GM23338 (cell line): ENCODE measurements around the gene TRAM2. TPM values are rescaled to one million over a fixed set of nuclear protein-coding genes. Genes with fewer than 3 reads are reported as not detected.
A peak's percentile ranks its signal among the peaks of the same experiment; 100 is the strongest.

Experiments used
- ATAC-seq: fragments of 200-7000 bp; cut with Tn5 transposase; 3 replicates; pipeline ENCODE4 v1.9.1; 2020
- DNase-seq: peaks from one replicate; pipeline ENCODE4 v3.0.0-alpha.2; 2015; ENCODE audit warnings: low spot score
- H2AFZ ChIP-seq: fragments of 200-600 bp; sonication (generic); 2 replicates; pipeline ENCODE4 v1.8.0; 2016; ENCODE audit warnings: antibody characterized with exemption, mild to moderate bottlenecking, moderate library complexity
- H3F3A ChIP-seq: fragments of 200-600 bp; sonication (generic); replicated peaks from 2 replicates; pipeline ENCODE4 v1.8.0; 2017; ENCODE audit warnings: antibody characterized with exemption, mixed run types, low read depth
- H3K27ac ChIP-seq: fragments of 200-600 bp; sonication (generic); 2 replicates; pipeline ENCODE4 v1.6.1; 2016; ENCODE audit warnings: low read depth
- H3K27me3 ChIP-seq: fragments of 200-600 bp; sonication (generic); 2 replicates; pipeline ENCODE4 v1.8.0; 2016; ENCODE audit warnings: mild to moderate bottlenecking, mixed run types, moderate library complexity; ENCODE audit not compliant: insufficient read depth
- H3K36me3 ChIP-seq: fragments of 200-600 bp; sonication (generic); 2 replicates; pipeline ENCODE4 v1.8.0; 2016; ENCODE audit warnings: mild to moderate bottlenecking; ENCODE audit not compliant: insufficient read depth
- H3K4me1 ChIP-seq: fragments of 200-600 bp; sonication (generic); 2 replicates; pipeline ENCODE4 v1.8.0; 2016; ENCODE audit warnings: mild to moderate bottlenecking, moderate library complexity; ENCODE audit not compliant: insufficient read depth
- H3K4me2 ChIP-seq: fragments of 200-600 bp; sonication (generic); 2 replicates; pipeline ENCODE4 v1.7.1; 2017; ENCODE audit warnings: mixed run types
- H3K4me3 ChIP-seq: fragments of 200-600 bp; sonication (generic); 2 replicates; pipeline ENCODE4 v1.6.1; 2016; ENCODE audit warnings: mixed run types
- H3K79me2 ChIP-seq: fragments of 200-600 bp; sonication (generic); replicated peaks from 2 replicates; pipeline ENCODE4 v1.8.0; 2017; ENCODE audit warnings: mild to moderate bottlenecking; ENCODE audit not compliant: insufficient read depth
- H3K9me2 ChIP-seq: fragments of 200-600 bp; sonication (generic); 2 replicates; pipeline ENCODE4 v1.8.0; 2017; ENCODE audit not compliant: insufficient read depth
- H4K20me1 ChIP-seq: fragments of 200-600 bp; sonication (generic); replicated peaks from 2 replicates; pipeline ENCODE4 v1.8.0; 2017; ENCODE audit warnings: mild to moderate bottlenecking; ENCODE audit not compliant: insufficient read depth
- H3K27ac Mint-ChIP-seq: 2 replicates; pipeline ENCODE4 v1.8.0; 2020; ENCODE audit warnings: inconsistent platforms, mild to moderate bottlenecking, moderate library complexity, mixed read lengths
- H3K27me3 Mint-ChIP-seq: 3 replicates; pipeline ENCODE4 v1.8.0; 2022; ENCODE audit warnings: low read depth, mild to moderate bottlenecking, moderate library complexity, mixed read lengths, inconsistent platforms; ENCODE audit not compliant: insufficient read depth, poor library complexity
- H3K36me3 Mint-ChIP-seq: 3 replicates; pipeline ENCODE4 v1.8.0; 2021; ENCODE audit warnings: low read depth, mild to moderate bottlenecking, inconsistent platforms, moderate library complexity, mixed read lengths
- H3K4me1 Mint-ChIP-seq: 3 replicates; pipeline ENCODE4 v1.8.0; 2020; ENCODE audit warnings: mild to moderate bottlenecking, inconsistent platforms, mixed read lengths
- H3K4me3 Mint-ChIP-seq: 3 replicates; pipeline ENCODE4 v1.8.0; 2021; ENCODE audit warnings: moderate library complexity, mild to moderate bottlenecking, inconsistent platforms, mixed read lengths
- H3K9me3 Mint-ChIP-seq: 3 replicates; pipeline ENCODE4 v1.8.0; 2020; ENCODE audit warnings: moderate library complexity, mild to moderate bottlenecking, inconsistent platforms, mixed read lengths
- CTCF ChIP-seq, 2 experiments: fragments of 200-600 bp in 1 of 2; sonication (generic) in 1 of 2; conservative IDR thresholded peaks; 2 replicates each; pipeline versions ENCODE4 v1.5.1 to v1.6.1; 2016 to 2017; ENCODE audit warnings: antibody characterized with exemption in 2 of 2, low read depth in 2 of 2, mild to moderate bottlenecking in 2 of 2, moderate library complexity in 1 of 2
- EZH2 ChIP-seq: fragments of 200-600 bp; sonication (generic); IDR thresholded peaks from one replicate; pipeline ENCODE4 v1.8.0; 2017; ENCODE audit warnings: antibody characterized with exemption, mild to moderate bottlenecking, low read depth; ENCODE audit not compliant: unreplicated experiment
- JUNB ChIP-seq: IDR thresholded peaks from one replicate; pipeline ENCODE4 v1.6.1; 2016; ENCODE audit warnings: antibody characterized with exemption; ENCODE audit not compliant: unreplicated experiment
- NANOG ChIP-seq: IDR thresholded peaks from 2 replicates; pipeline ENCODE4 v1.6.1; 2016; ENCODE audit warnings: antibody characterized with exemption, borderline replicate concordance
- ZNF114 ChIP-seq: fragments of 250-450 bp; sonication (Bioruptor Pico); IDR thresholded peaks from 2 replicates; pipeline ENCODE4 v1.5.0; 2020; ENCODE audit warnings: mild to moderate bottlenecking, moderate library complexity
- ZNF331 ChIP-seq: fragments of 250-450 bp; sonication (Bioruptor Pico); IDR thresholded peaks from 2 replicates; pipeline ENCODE4 v1.5.0; 2020; ENCODE audit warnings: low read depth, mild to moderate bottlenecking, moderate library complexity
- ZNF462 ChIP-seq: fragments of 250-450 bp; sonication (Bioruptor Pico); IDR thresholded peaks from 2 replicates; pipeline ENCODE4 v1.5.0; 2020; ENCODE audit warnings: mild to moderate bottlenecking, moderate library complexity
- polyA plus RNA-seq: library from polyadenylated mRNA; unstranded; fragments of >200 nt; fragmentation: Nextera tagmentation; extraction: Ambion mirVana; gene quantifications from 2 replicates; pipeline ENCODE4 v1.2.1, GENCODE V29; 2016
- total RNA-seq: library from RNA; depleted of rRNA; stranded (reverse); fragments of >200 nt; shearing (Covaris generic); gene quantifications from 2 replicates; pipeline ENCODE4 v1.2.3, GENCODE V29; 2014

TRAM2 gene
- total and polyA plus RNA-seq, 2 experiments from 2014 or later, result 4.0 to 14.0 TPM

GRCh38 chr6:52511163-52511562 lies 65.7 kb downstream of the TRAM2 start (continued):
- TF ChIP-seq CTCF (conservative IDR thresholded peaks at IDR 0.05; ENCODE audit: low read depth in 2 of 2) (no peak), ZNF462 (CRISPR knock-in tag) (no peak), EZH2 (no peak), ZNF331 (CRISPR knock-in tag) (no peak)

GRCh38 chr6:52510213-52510562 lies 66.7 kb downstream of the TRAM2 start:
- peaks cover 37% of the 10 kb centered on the region for H3K36me3 Mint-ChIP-seq
- TF ChIP-seq NANOG (no peak), ZNF114 (CRISPR knock-in tag) (no peak), JUNB (no peak), ZNF462 (CRISPR knock-in tag) (no peak)

More at GRCh38 chr6:52510213-52510562, 66.7 kb downstream of the TRAM2 start:
- Histone ChIP-seq H3F3A (no peaks in the 10 kb centered on the region), H3K4me3 (no peak overlapping the region), H3K9me2 (no peaks in the 10 kb centered on the region), H2AFZ (no peak overlapping the region), H3K4me1 (peaks cover 6% of the 10 kb centered on the region), H3K36me3 (peaks cover 3% of the 10 kb centered on the region; the same call in 1 of the 2 replicates), H3K27me3 (no peaks in the 10 kb centered on the region), H4K20me1 (0 out of 2 replicates have a peak, but pooled peaks cover 2% of the 10 kb centered on the region), H3K79me2 (no peaks in the 10 kb centered on the region), H3K4me2 (peak overlapping the region; percentile 55; the same call in 1 of the 2 replicates), H3K27ac (no peak overlapping the region)
- DNase-seq, result no peak
- Mint-ChIP-seq H3K27ac (no peak overlapping the region), H3K4me3 (no peak overlapping the region), H3K4me1 (peaks cover 36% of the 10 kb centered on the region), H3K9me3 (no peaks in the 10 kb centered on the region), H3K27me3 (peaks cover 9% of the 10 kb centered on the region)
- peak; percentile 52 for ATAC-seq
